SK-MEL-5 (cell line): ENCODE results near the gene EXPH5. TPM values are rescaled to one million over a fixed set of nuclear protein-coding genes. Genes with fewer than 3 reads are reported as not detected.

Experiments used
- total RNA-seq: library from RNA; depleted of rRNA; stranded (reverse); fragments of >200 nt; shearing (Covaris generic); gene quantifications from 2 replicates; pipeline ENCODE4 v1.2.3, GENCODE V29; 2014; rRNA removed

EXPH5 gene
- total RNA-seq, 1 experiment from 2014 or later: 0.71 TPM

Other genes with a start within 250 kb of the EXPH5 start
- gene C11orf65, start 126.2 kb downstream of the EXPH5 start, total RNA-seq: 0.55 and 0.64 TPM in 2 replicates
- 15.0 and 16.5 TPM in 2 replicates for gene POGLUT3, start 95.4 kb downstream of the EXPH5 start, total RNA-seq
- gene DDX10, start 71.3 kb upstream of the EXPH5 start, total RNA-seq: 23.3 and 26.8 TPM in 2 replicates